Mesenchymal stem cell (in vitro differentiated cells and primary cell): ENCODE measurements around the gene PVALB.

ENCODE experiments used
- DNase-seq: peaks from one replicate; pipeline ENCODE4 v3.0.0-alpha.2; 2013
- H2AFZ ChIP-seq: one replicate; pipeline ENCODE4 v1.6.1; 2013; ENCODE audit warnings: low read depth, mild to moderate bottlenecking, control low read depth, inconsistent platforms, low read length, moderate library complexity
- H2AK5ac ChIP-seq: 2 replicates; pipeline ENCODE4 v1.6.1; 2013; ENCODE audit warnings: low read length, moderate library complexity, mild to moderate bottlenecking, inconsistent platforms; ENCODE audit not compliant: severe bottlenecking
- H2BK120ac ChIP-seq: one replicate; pipeline ENCODE4 v1.6.1; 2013; ENCODE audit warnings: low read depth, mild to moderate bottlenecking, inconsistent platforms, low read length, moderate library complexity
- H2BK12ac ChIP-seq, 2 experiments: one replicate each; pipeline ENCODE4 v1.6.1; 2013; ENCODE audit warnings: inconsistent platforms in 2 of 2, low read length in 2 of 2, mild to moderate bottlenecking in 2 of 2, moderate library complexity in 2 of 2, control low read depth in 1 of 2
- H2BK15ac ChIP-seq: one replicate; pipeline ENCODE4 v1.6.1; 2013; ENCODE audit warnings: mild to moderate bottlenecking, low read depth, inconsistent platforms; ENCODE audit not compliant: poor library complexity, severe bottlenecking
- H2BK5ac ChIP-seq: 2 replicates; pipeline ENCODE4 v1.6.1; 2013; ENCODE audit warnings: low read depth, mild to moderate bottlenecking, low read length, control low read depth, inconsistent platforms; ENCODE audit not compliant: poor library complexity, severe bottlenecking
- H3K14ac ChIP-seq, 2 experiments: one replicate each; pipeline ENCODE4 v1.6.1; 2013; ENCODE audit warnings: inconsistent platforms in 2 of 2, low read length in 2 of 2, control low read depth in 1 of 2, mild to moderate bottlenecking in 1 of 2, moderate library complexity in 1 of 2
- H3K18ac ChIP-seq, 2 experiments: one replicate each; pipeline ENCODE4 v1.6.1; 2013; ENCODE audit warnings: inconsistent platforms in 2 of 2, low read length in 2 of 2, control low read depth in 1 of 2, low read depth in 1 of 2, mild to moderate bottlenecking in 1 of 2
- H3K23ac ChIP-seq, 2 experiments: one replicate each; pipeline ENCODE4 v1.6.1; 2013; ENCODE audit warnings: inconsistent platforms in 2 of 2, low read length in 2 of 2, mild to moderate bottlenecking in 2 of 2, moderate library complexity in 2 of 2, control low read depth in 1 of 2
- H3K27ac ChIP-seq: 2 replicates; pipeline ENCODE4 v1.5.1; 2013; ENCODE audit warnings: mild to moderate bottlenecking, moderate library complexity, low read length, control low read depth, inconsistent platforms; ENCODE audit not compliant: poor library complexity, severe bottlenecking
- H3K27me3 ChIP-seq, 2 experiments: 2 replicates each; pipeline versions ENCODE4 v1.6.1 to v1.7.0; 2013; ENCODE audit warnings: low read length in 2 of 2, mild to moderate bottlenecking in 2 of 2, moderate library complexity in 2 of 2, control low read depth in 1 of 2, inconsistent platforms in 1 of 2; ENCODE audit not compliant: control insufficient read depth in 1 of 2, insufficient read depth in 1 of 2
- H3K36me3 ChIP-seq, 2 experiments: 2 replicates each; pipeline versions ENCODE4 v1.6.1 to v1.7.0; 2013; ENCODE audit warnings: low read length in 2 of 2, control low read depth in 1 of 2, inconsistent platforms in 1 of 2, low read depth in 1 of 2, mild to moderate bottlenecking in 1 of 2; ENCODE audit not compliant: insufficient read depth in 2 of 2, control insufficient read depth in 1 of 2
- H3K4ac ChIP-seq, 2 experiments: one replicate each; pipeline ENCODE4 v1.6.1; 2013; ENCODE audit warnings: inconsistent platforms in 2 of 2, low read length in 2 of 2, mild to moderate bottlenecking in 2 of 2, moderate library complexity in 2 of 2, control low read depth in 1 of 2, low read depth in 1 of 2
- H3K4me1 ChIP-seq: 2 replicates; pipeline ENCODE4 v1.6.1; 2013; ENCODE audit warnings: low read depth, low read length, control low read depth; ENCODE audit not compliant: control insufficient read depth, insufficient read depth
- H3K4me2 ChIP-seq: 2 replicates; pipeline ENCODE4 v1.6.1; 2013; ENCODE audit warnings: low read length, mild to moderate bottlenecking, inconsistent platforms; ENCODE audit not compliant: poor library complexity, severe bottlenecking
- H3K4me3 ChIP-seq, 2 experiments: 2 replicates each; pipeline versions ENCODE4 v1.5.1 to v1.7.0; 2013; ENCODE audit warnings: low read length in 2 of 2, mild to moderate bottlenecking in 2 of 2, control low read depth in 1 of 2, low read depth in 1 of 2; ENCODE audit not compliant: insufficient read depth in 1 of 2
- H3K79me1 ChIP-seq: replicated peaks from 2 replicates; pipeline ENCODE4 v1.6.1; 2013; ENCODE audit warnings: mild to moderate bottlenecking, control low read depth, low read length, inconsistent platforms; ENCODE audit not compliant: poor library complexity, severe bottlenecking
- H3K9ac ChIP-seq: 2 replicates; pipeline ENCODE4 v1.7.0; 2013; ENCODE audit warnings: mild to moderate bottlenecking, low read length, moderate library complexity
- H3K9me3 ChIP-seq: 2 replicates; pipeline ENCODE4 v1.7.0; 2013; ENCODE audit warnings: mild to moderate bottlenecking, low read length; ENCODE audit not compliant: control insufficient read depth
- H4K8ac ChIP-seq: one replicate; pipeline ENCODE4 v1.6.1; 2013; ENCODE audit warnings: inconsistent platforms, mild to moderate bottlenecking, low read length, moderate library complexity
- H4K91ac ChIP-seq: one replicate; pipeline ENCODE4 v1.6.1; 2013; ENCODE audit warnings: mild to moderate bottlenecking, low read length, inconsistent platforms
- WGBS: methylation state at CpG from one replicate; pipeline ENCODE4 v1.1.7; 2013; ENCODE audit warnings: mixed read lengths; 5-methylcytosine and 5-hydroxymethylcytosine counted together

The PVALB gene

DNA sequence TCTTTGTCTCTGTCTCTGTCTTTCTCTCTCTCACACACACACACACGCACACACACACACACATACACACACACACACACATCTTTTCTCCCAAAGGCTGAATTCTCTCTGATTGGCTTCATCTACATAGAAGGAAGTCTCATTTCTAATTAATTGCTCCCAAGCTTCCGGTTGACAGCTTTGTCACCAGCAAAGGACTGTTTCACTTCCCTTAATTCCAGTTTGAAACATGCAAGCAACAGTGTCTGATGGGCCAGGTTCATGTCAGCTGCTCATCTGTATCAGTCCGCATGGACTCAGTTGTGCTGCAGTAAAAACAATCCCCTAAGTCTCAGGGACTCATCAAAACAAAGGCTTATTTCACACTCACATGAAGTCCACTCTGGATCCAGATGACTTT is 16.2 kb upstream of the PVALB start:
- Histone ChIP-seq H2AK5ac (no peak overlapping the region), H2BK15ac (no peak overlapping the region), H3K9ac (no peak overlapping the region), H2BK12ac (no peak overlapping the region), H3K4ac (no peak overlapping the region), H2BK120ac (no peak overlapping the region), H4K91ac (no peak overlapping the region), H3K4me1 (no peaks in the 10 kb centered on the region), H4K8ac (no peak overlapping the region), H2AFZ (no peak overlapping the region), H2BK5ac (no peak overlapping the region), H3K27ac (no peak overlapping the region), H3K9me3 (no peaks in the 10 kb centered on the region), H3K4me3 (no peak overlapping the region), H3K4me2 (no peak overlapping the region), H3K27me3 (peaks cover 39 to 60% of the 10 kb centered on the region in 2 experiments), H3K18ac (no peak overlapping the region), H3K23ac (no peak overlapping the region), H3K36me3 (no peaks in the 10 kb centered on the region), H3K14ac (no peak overlapping the region), H3K79me1 (no peaks in the 10 kb centered on the region)
- no peak for DNase-seq
- WGBS, result 75% methylated on average over 3 of the region's 3 CpGs

DNA sequence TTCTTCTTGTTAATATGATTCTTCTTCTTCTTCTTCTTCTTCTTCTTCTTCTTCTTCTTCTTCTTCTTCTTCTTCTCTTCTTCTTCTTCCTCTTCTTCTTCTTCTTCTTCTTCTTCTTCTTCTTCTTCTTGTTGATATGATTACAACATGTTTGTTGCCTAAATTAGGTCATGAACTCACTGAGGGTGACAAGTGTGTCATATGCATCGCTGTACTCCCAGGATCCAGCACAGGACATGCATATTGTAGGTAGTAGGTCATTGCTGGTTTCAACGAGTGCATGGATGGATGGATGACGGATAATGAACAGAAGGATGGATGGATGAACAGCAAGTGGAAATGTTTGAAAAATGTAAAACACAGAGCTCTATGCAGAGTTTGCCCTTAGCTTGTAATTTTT is 14.9 kb upstream of the PVALB start:
- no peak overlapping the region for H3K18ac ChIP-seq
- no peak overlapping the region for H3K14ac ChIP-seq

DNA sequence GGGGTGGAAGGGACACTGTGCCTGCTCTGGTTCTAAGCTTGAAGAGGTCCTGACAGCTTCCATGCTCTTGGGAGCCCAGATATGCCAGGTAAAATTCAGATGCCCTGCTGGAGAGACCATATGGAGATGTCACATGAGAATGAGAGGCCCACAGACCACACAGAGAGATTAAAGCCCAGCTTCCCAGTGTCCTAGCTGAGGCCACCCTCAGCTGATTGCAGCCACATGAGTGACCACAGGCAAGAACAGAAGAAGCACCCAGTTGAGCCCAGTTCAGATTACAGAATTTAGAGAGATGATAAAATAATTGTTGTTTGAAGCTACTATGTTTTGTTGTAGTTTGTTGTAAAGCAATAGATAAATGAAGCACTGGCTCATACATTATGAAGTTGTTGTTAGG is 14.4 kb upstream of the PVALB start:
- H2AK5ac ChIP-seq, result no peak overlapping the region
- peaks cover 41 to 76% of the 10 kb centered on the region in 2 experiments for H3K27me3 ChIP-seq
- H4K8ac ChIP-seq, result no peak overlapping the region
- no peak overlapping the region for H2BK5ac ChIP-seq
- no peaks in the 10 kb centered on the region for H3K9me3 ChIP-seq
- no peak overlapping the region for H2AFZ ChIP-seq
- DNase-seq, result no peak
- H3K4ac ChIP-seq, result no peak overlapping the region
- no peak overlapping the region for H3K4me2 ChIP-seq
- no peak overlapping the region for H2BK120ac ChIP-seq
- H3K36me3 ChIP-seq, result no peaks in the 10 kb centered on the region
- H2BK15ac ChIP-seq, result no peak overlapping the region
- no peak overlapping the region for H3K4me3 ChIP-seq
- H3K18ac ChIP-seq, result no peak overlapping the region
- no peak overlapping the region for H2BK12ac ChIP-seq
- no peak overlapping the region for H3K14ac ChIP-seq
- H3K9ac ChIP-seq, result no peak overlapping the region
- no peaks in the 10 kb centered on the region for H3K4me1 ChIP-seq
- no peaks in the 10 kb centered on the region for H3K79me1 ChIP-seq
- H3K27ac ChIP-seq, result no peak overlapping the region
- H3K23ac ChIP-seq, result no peak overlapping the region
- no peak overlapping the region for H4K91ac ChIP-seq

More for the DNA sequence above, 14.9 kb upstream of the PVALB start:
- Histone ChIP-seq H2BK12ac (no peak overlapping the region), H3K9me3 (no peaks in the 10 kb centered on the region), H2BK120ac (no peak overlapping the region), H3K79me1 (no peaks in the 10 kb centered on the region), H3K4ac (no peak overlapping the region), H2AK5ac (no peak overlapping the region), H3K23ac (no peak overlapping the region), H2AFZ (no peak overlapping the region), H2BK15ac (no peak overlapping the region), H3K27ac (no peak overlapping the region), H4K8ac (no peak overlapping the region), H3K4me3 (no peak overlapping the region), H3K36me3 (no peaks in the 10 kb centered on the region), H3K4me1 (no peaks in the 10 kb centered on the region), H4K91ac (no peak overlapping the region), H3K9ac (no peak overlapping the region), H3K27me3 (peaks cover 39 to 74% of the 10 kb centered on the region in 2 experiments), H2BK5ac (no peak overlapping the region), H3K4me2 (no peak overlapping the region)
- 73% methylated on average over 3 of the region's 3 CpGs for WGBS
- no peak for DNase-seq

GRCh38 chr22:36830601-36831000 is 13.8 kb upstream of the PVALB start:
- H3K23ac ChIP-seq, result no peak overlapping the region
- no peak overlapping the region for H2BK15ac ChIP-seq
- H3K36me3 ChIP-seq, result no peaks in the 10 kb centered on the region
- no peak overlapping the region for H3K9ac ChIP-seq
- H2BK5ac ChIP-seq, result no peak overlapping the region
- no peak overlapping the region for H3K4me3 ChIP-seq
- H2AK5ac ChIP-seq, result no peak overlapping the region
- no peak overlapping the region for H2BK12ac ChIP-seq
- H3K9me3 ChIP-seq, result no peaks in the 10 kb centered on the region
- H3K79me1 ChIP-seq, result no peaks in the 10 kb centered on the region
- peaks cover 42 to 78% of the 10 kb centered on the region in 2 experiments for H3K27me3 ChIP-seq
- H3K4ac ChIP-seq, result no peak overlapping the region
- H2AFZ ChIP-seq, result no peak overlapping the region
- no peaks in the 10 kb centered on the region for H3K4me1 ChIP-seq
- no peak for DNase-seq
- H3K4me2 ChIP-seq, result no peak overlapping the region
- H3K27ac ChIP-seq, result no peak overlapping the region
- H4K8ac ChIP-seq, result no peak overlapping the region
- no CpG with 5 or more reads among the region's 2 CpGs for WGBS
- no peak overlapping the region for H4K91ac ChIP-seq
- H3K18ac ChIP-seq, result no peak overlapping the region
- no peak overlapping the region for H2BK120ac ChIP-seq
- H3K14ac ChIP-seq, result no peak overlapping the region
